ENCODE data around the gene IL1RAPL1.

The IL1RAPL1 gene

GRCh38 chrX:28625223-28625622, 38.0 kb downstream of the IL1RAPL1 start:
- Histone ChIP-seq H3K9me3 (ENCODE audit: insufficient read depth, low read length) (no peaks in the 10 kb centered on the region), H3F3A (ENCODE audit: insufficient read depth) (no peaks in the 10 kb centered on the region), H3K27ac (ENCODE audit: low read depth, low read length) (no peak overlapping the region), H3K27me3 (ENCODE audit: low read length) (no peaks in the 10 kb centered on the region), H3K9ac (ENCODE audit: low read length) (no peak overlapping the region), H2AFZ (ENCODE audit: low read depth, low read length, severe bottlenecking) (no peak overlapping the region), H3K4me3 (ENCODE audit: insufficient read depth, low read length, poor library complexity, severe bottlenecking) (no peak overlapping the region), H4K20me1 (ENCODE audit: low read depth, low read length) (no peaks in the 10 kb centered on the region), H3K4me2 (ENCODE audit: low read depth, low read length, poor library complexity, severe bottlenecking) (no peak overlapping the region), H3K36me3 (ENCODE audit: low read length) (no peaks in the 10 kb centered on the region), H3K9me2 (replicated peaks; ENCODE audit: insufficient read depth, low read length) (no peaks in the 10 kb centered on the region), H3K79me2 (ENCODE audit: insufficient read depth, low read length) (no peaks in the 10 kb centered on the region)
- TF ChIP-seq CTCF (IDR thresholded peaks at IDR 0.05; ENCODE audit: insufficient read depth, low read length, poor library complexity, severe bottlenecking), result no peak
- no peak for TF ChIP-seq EZH2phosphoT487 (conservative IDR thresholded peaks at IDR 0.05; ENCODE audit: low read length)

GRCh38 chrX:28626515-28626914, 39.3 kb downstream of the IL1RAPL1 start:
- Histone ChIP-seq H3K9ac (ENCODE audit: low read length) (no peak overlapping the region), H3K9me2 (replicated peaks; ENCODE audit: insufficient read depth, low read length) (no peaks in the 10 kb centered on the region), H3K27me3 (ENCODE audit: low read length) (no peaks in the 10 kb centered on the region), H3K4me2 (ENCODE audit: low read depth, low read length, poor library complexity, severe bottlenecking) (no peak overlapping the region), H3K36me3 (ENCODE audit: low read length) (no peaks in the 10 kb centered on the region), H2AFZ (ENCODE audit: low read depth, low read length, severe bottlenecking) (no peak overlapping the region), H3K79me2 (ENCODE audit: insufficient read depth, low read length) (no peaks in the 10 kb centered on the region), H4K20me1 (ENCODE audit: low read depth, low read length) (no peaks in the 10 kb centered on the region), H3F3A (ENCODE audit: insufficient read depth) (no peaks in the 10 kb centered on the region), H3K9me3 (ENCODE audit: insufficient read depth, low read length) (no peaks in the 10 kb centered on the region), H3K27ac (ENCODE audit: low read depth, low read length) (no peak overlapping the region), H3K4me3 (ENCODE audit: insufficient read depth, low read length, poor library complexity, severe bottlenecking) (no peak overlapping the region)
- TF ChIP-seq EZH2phosphoT487 (conservative IDR thresholded peaks at IDR 0.05; ENCODE audit: low read length) (no peak), CTCF (IDR thresholded peaks at IDR 0.05; ENCODE audit: insufficient read depth, low read length, poor library complexity, severe bottlenecking) (no peak)

GRCh38 chrX:28628120-28628519, 40.9 kb downstream of the IL1RAPL1 start:
- Histone ChIP-seq H4K20me1 (ENCODE audit: low read depth, low read length) (no peaks in the 10 kb centered on the region), H2AFZ (ENCODE audit: low read depth, low read length, severe bottlenecking) (no peak overlapping the region), H3K27me3 (ENCODE audit: low read length) (no peaks in the 10 kb centered on the region), H3K27ac (ENCODE audit: low read depth, low read length) (no peak overlapping the region), H3K9ac (ENCODE audit: low read length) (no peak overlapping the region), H3K4me3 (ENCODE audit: insufficient read depth, low read length, poor library complexity, severe bottlenecking) (no peak overlapping the region), H3F3A (ENCODE audit: insufficient read depth) (no peaks in the 10 kb centered on the region), H3K36me3 (ENCODE audit: low read length) (no peaks in the 10 kb centered on the region), H3K79me2 (ENCODE audit: insufficient read depth, low read length) (no peaks in the 10 kb centered on the region), H3K9me2 (replicated peaks; ENCODE audit: insufficient read depth, low read length) (no peaks in the 10 kb centered on the region), H3K9me3 (ENCODE audit: insufficient read depth, low read length) (no peaks in the 10 kb centered on the region), H3K4me2 (ENCODE audit: low read depth, low read length, poor library complexity, severe bottlenecking) (no peak overlapping the region)
- TF ChIP-seq EZH2phosphoT487 (conservative IDR thresholded peaks at IDR 0.05; ENCODE audit: low read length) (no peak), CTCF (IDR thresholded peaks at IDR 0.05; ENCODE audit: insufficient read depth, low read length, poor library complexity, severe bottlenecking) (no peak)
